Small intestine (tissue), 7 donors: ENCODE results near the gene SRSF1. TPM values are rescaled to one million over a fixed set of nuclear protein-coding genes. Genes with fewer than 3 reads are reported as not detected.

ENCODE experiments used
- DNase-seq, 2 donors: peaks; one replicate each; pipeline versions ENCODE4 v3.0.0 to v3.0.0-alpha.2; 2013
- FAIRE-seq: peaks from 2 replicates; lab custom pipeline; 2012; peaks lifted over from hg19 to GRCh38; lab: Jason Lieb, UNC
- H3K27ac ChIP-seq, 3 donors: one replicate each; pipeline ENCODE4 v1.5.1; 2013; ENCODE audit warnings: low read length in 2 of 3, mild to moderate bottlenecking in 2 of 3, control low read depth in 1 of 3, inconsistent platforms in 1 of 3, low read depth in 1 of 3, moderate library complexity in 1 of 3
- H3K27me3 ChIP-seq, 3 donors: one replicate each; pipeline ENCODE4 v1.6.1; 2013; ENCODE audit warnings: low read length in 3 of 3, inconsistent platforms in 1 of 3; ENCODE audit not compliant: control insufficient read depth in 3 of 3, insufficient read depth in 3 of 3
- H3K36me3 ChIP-seq, 3 donors: one replicate each; pipeline ENCODE4 v1.6.1; 2013; ENCODE audit warnings: low read length in 3 of 3, inconsistent platforms in 1 of 3, low read depth in 1 of 3, mild to moderate bottlenecking in 1 of 3, moderate library complexity in 1 of 3; ENCODE audit not compliant: control insufficient read depth in 3 of 3, insufficient read depth in 2 of 3
- H3K4me1 ChIP-seq, 3 donors: one replicate each; pipeline ENCODE4 v1.6.1; 2013; ENCODE audit warnings: low read length in 2 of 3, inconsistent platforms in 1 of 3, low read depth in 1 of 3, mild to moderate bottlenecking in 1 of 3, moderate library complexity in 1 of 3; ENCODE audit not compliant: control insufficient read depth in 3 of 3, insufficient read depth in 2 of 3
- H3K4me3 ChIP-seq, 3 donors: one replicate each; pipeline ENCODE4 v1.5.1; 2013; ENCODE audit warnings: low read length in 3 of 3, control low read depth in 1 of 3, inconsistent platforms in 1 of 3, low read depth in 1 of 3, mild to moderate bottlenecking in 1 of 3, moderate library complexity in 1 of 3
- H3K9me3 ChIP-seq, 2 donors: one replicate each; pipeline ENCODE4 v1.6.1; 2013; ENCODE audit warnings: low read depth in 1 of 2, low read length in 1 of 2; ENCODE audit not compliant: control insufficient read depth in 2 of 2, insufficient read depth in 1 of 2
- WGBS, 3 donors: extraction: QIAGEN DNeasy Blood & Tissue Kit; methylation state at CpG; one replicate each; pipeline ENCODE4 v1.1.7; 2013; 5-methylcytosine and 5-hydroxymethylcytosine counted together
- polyA plus RNA-seq, 4 donors: library from polyadenylated mRNA; stranded (reverse) in 3 of 4; unstranded in 1 of 4; fragments of 200-250 nt in 3 of 4; fragments of 120-200 nt in 1 of 4; gene quantifications; one replicate each; pipeline versions ENCODE4 v1.2.1 to v1.2.3, GENCODE V29; 2013
- donor health status: healthy with polysubstance abuse.
- donor health status: control.
- donor health status: control.
- donor health status: Bipolar disorder and iron deficiency.
- donor health status: healthy.

SRSF1 gene
- polyA plus RNA-seq, 4 donors, result 62.7 to 193 (median 106) TPM

DNA sequence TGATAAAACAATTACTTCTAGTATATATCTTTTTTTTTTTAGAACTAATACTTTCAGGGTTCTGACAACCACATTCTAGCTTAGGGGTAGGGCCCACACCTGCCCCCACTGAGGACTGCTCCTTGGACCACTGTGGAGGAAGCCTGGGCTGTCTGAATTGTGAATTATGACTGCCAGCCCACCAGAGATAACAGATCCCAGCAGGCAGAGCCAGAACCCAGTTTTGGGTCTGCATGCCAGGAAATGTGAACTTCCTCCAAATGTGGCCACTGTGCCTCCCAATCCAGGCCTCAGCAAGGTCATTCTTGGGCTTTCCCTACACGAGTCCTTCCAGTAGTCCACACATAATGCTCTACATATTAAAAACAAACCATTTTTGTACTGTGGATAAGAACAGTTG lies 34.9 kb downstream of the SRSF1 start:
- Histone ChIP-seq H3K4me1 (peaks cover 0 to 8% (median 0%) of the 10 kb centered on the region in 3 donors), H3K9me3 (no peaks in the 10 kb centered on the region), H3K27me3 (no peaks in the 10 kb centered on the region), H3K4me3 (no peak overlapping the region), H3K27ac (no peak overlapping the region), H3K36me3 (peaks cover 8 to 23% (median 16%) of the 10 kb centered on the region in 3 donors)
- WGBS, 3 donors, result 56 to 85% (median 72%) methylated on average over 1 of the region's 1 CpG
- FAIRE-seq, result no peak
- DNase-seq, result no peak

DNA sequence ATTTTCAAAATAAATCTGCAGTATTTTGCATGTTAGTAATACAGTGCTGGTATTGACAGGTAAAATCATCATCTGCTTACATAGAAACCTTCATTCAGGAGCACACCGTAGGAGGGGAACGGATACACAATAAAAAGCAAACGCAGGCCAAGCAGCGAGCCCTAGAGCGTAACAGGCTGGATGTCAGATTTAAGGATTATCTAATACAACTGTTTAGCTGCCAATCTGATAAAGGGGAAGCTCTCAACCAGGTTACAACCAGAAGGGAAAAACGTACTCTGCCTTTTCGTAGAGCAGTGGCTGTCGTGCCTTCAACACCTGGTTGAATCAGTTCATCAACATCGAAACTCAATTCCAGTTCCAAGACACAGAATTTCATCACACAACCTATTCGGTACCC lies 35.5 kb downstream of the SRSF1 start:
- no peak for DNase-seq
- FAIRE-seq, result no peak
- Histone ChIP-seq H3K27me3 (no peaks in the 10 kb centered on the region), H3K27ac (no peak overlapping the region), H3K4me3 (no peak overlapping the region), H3K9me3 (no peaks in the 10 kb centered on the region), H3K4me1 (peaks cover 0 to 8% (median 0%) of the 10 kb centered on the region in 3 donors), H3K36me3 (peaks cover 6 to 20% (median 16%) of the 10 kb centered on the region in 3 donors)
- 59 to 74% (median 69%) methylated on average over 10 of the region's 10 CpGs for WGBS, 3 donors

GRCh38 chr17:57970710-57971109 lies 36.3 kb downstream of the SRSF1 start:
- no peaks in the 10 kb centered on the region for H3K9me3 ChIP-seq
- WGBS, 3 donors, result 42 to 49% (median 48%) methylated on average over 4 of the region's 4 CpGs
- DNase-seq (no peak), FAIRE-seq (no peak)
- peaks cover 4 to 18% (median 15%) of the 10 kb centered on the region in 3 donors for H3K36me3 ChIP-seq
- no peak overlapping the region for H3K27ac ChIP-seq
- peaks cover 0 to 8% (median 0%) of the 10 kb centered on the region in 3 donors for H3K4me1 ChIP-seq
- no peaks in the 10 kb centered on the region for H3K27me3 ChIP-seq
- no peak overlapping the region for H3K4me3 ChIP-seq

DNA sequence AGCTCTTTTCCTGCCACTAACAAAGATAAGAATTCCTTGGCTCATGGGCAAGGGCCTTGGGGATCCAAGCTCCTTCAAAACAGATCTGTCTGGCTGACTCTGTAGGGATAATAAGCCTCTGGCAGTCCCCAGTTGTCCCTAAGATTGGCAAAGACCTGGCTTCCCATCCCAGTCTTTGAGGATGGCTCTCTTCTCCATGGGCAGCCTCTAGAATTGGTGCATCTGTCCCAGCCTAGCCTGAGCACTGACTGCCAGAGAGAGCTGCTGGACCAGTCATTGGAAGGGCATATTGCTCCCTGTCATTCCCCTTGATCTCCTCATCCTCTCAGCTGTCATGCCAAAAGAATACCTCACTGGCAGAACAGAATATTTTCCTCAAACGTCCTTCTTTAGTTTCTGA lies 38.6 kb downstream of the SRSF1 start:
- WGBS, 3 donors, result 38 to 55% (median 51%) methylated on average over 1 of the region's 1 CpG
- no peak overlapping the region for H3K27ac ChIP-seq
- H3K4me1 ChIP-seq, result no peaks in the 10 kb centered on the region
- DNase-seq, result no peak
- FAIRE-seq, result no peak
- no peak overlapping the region for H3K4me3 ChIP-seq
- H3K27me3 ChIP-seq, result no peaks in the 10 kb centered on the region
- no peaks in the 10 kb centered on the region for H3K9me3 ChIP-seq
- peaks cover 0 to 9% (median 4%) of the 10 kb centered on the region in 3 donors for H3K36me3 ChIP-seq

DNA sequence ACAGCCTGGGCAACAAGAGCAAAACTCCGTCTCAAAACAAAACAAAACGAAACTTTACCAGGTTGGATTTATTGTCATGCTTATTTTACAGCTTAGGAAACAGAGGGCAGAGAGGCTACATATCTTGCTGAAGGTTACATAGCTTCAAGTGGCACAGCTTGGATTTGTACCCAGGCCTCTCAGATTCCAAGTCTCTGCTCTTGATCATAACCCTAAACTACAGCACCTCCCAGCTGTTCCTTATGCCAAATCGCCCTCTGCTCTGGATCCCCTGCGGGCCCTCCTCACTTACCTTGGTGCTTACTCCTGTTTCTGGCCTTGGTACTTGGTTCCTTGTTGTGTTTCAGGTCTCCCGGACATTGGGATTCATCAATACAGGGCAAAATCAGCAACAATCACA lies 40.2 kb downstream of the SRSF1 start:
- no peak overlapping the region for H3K4me3 ChIP-seq
- WGBS, 3 donors, result 86 to 89% (median 87%) methylated on average over 5 of the region's 5 CpGs
- no peaks in the 10 kb centered on the region for H3K4me1 ChIP-seq
- no peaks in the 10 kb centered on the region for H3K27me3 ChIP-seq
- H3K9me3 ChIP-seq, result no peaks in the 10 kb centered on the region
- FAIRE-seq (no peak), DNase-seq (no peak)
- H3K27ac ChIP-seq, result no peak overlapping the region
- H3K36me3 ChIP-seq, result peaks cover 0 to 5% (median 0%) of the 10 kb centered on the region in 3 donors

DNA sequence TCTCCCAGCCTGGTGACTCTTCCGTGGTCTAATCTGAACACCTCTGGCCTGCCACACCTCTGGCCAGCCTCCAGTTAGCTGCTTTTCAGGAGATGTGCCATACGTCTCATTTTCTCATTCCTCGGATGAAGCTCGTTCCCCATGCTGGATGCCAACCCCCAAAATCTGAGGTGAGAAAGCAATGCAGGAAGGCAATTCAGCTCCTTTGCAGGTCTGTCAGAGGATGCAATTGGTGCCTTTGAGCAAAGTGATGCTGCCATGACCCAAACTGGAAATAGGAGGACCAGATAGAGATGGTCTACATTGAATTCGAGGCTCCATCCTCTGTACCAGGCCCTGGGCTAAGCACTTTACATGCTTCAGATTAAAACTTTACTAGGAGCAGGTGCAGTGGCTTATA lies 40.8 kb downstream of the SRSF1 start:
- no peak overlapping the region for H3K4me3 ChIP-seq
- no peak for FAIRE-seq
- WGBS, 3 donors, result 86 to 93% (median 91%) methylated on average over 5 of the region's 5 CpGs

DNA sequence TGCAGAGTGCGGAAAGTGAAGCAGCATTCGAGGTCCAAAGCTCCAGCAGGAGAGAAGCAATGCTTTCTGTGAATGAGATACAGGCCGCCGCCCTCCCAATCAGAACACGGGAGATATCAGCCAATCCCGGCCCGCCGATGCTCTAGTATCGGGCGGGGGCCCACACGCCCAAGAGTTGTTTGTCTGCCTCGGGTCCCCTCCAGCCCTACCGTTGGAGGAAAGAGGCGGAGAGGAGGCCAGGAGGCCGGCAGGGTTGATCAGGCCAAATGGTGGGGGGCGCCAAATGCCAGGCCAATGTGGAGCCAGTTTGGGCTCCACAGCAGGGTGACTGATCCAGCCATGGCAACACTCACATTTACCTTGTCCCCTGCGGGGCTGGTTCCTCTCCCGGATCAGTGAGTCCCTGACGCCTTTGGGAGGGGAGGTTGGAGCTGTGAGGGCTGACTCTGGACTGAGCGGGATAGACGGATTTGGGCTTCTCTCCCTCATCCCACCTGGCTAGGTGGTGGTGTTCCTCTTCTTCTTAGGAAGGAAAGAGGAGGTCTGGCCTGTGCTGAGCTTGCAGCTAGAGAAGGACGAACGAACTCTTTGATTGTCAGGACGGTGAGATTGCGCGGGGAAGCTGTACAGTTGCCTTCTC lies 41.4 kb downstream of the SRSF1 start:
- H3K4me1 ChIP-seq, result no peaks in the 10 kb centered on the region
- WGBS, 3 donors, result 86 to 88% (median 87%) methylated on average over 23 to 26 of the region's 26 CpGs

More for the DNA sequence above, 40.8 kb downstream of the SRSF1 start:
- Histone ChIP-seq H3K27ac (no peak overlapping the region), H3K27me3 (no peaks in the 10 kb centered on the region), H3K36me3 (no peaks in the 10 kb centered on the region), H3K4me1 (no peaks in the 10 kb centered on the region), H3K9me3 (no peaks in the 10 kb centered on the region)
- no peak for DNase-seq

GRCh38 chr17:57963149-57963511 lies 43.9 kb downstream of the SRSF1 start:
- FAIRE-seq (no peak), DNase-seq (no peak)
- Histone ChIP-seq H3K27me3 (no peaks in the 10 kb centered on the region), H3K27ac (no peak overlapping the region), H3K36me3 (no peaks in the 10 kb centered on the region), H3K4me3 (no peak overlapping the region), H3K4me1 (no peaks in the 10 kb centered on the region), H3K9me3 (no peaks in the 10 kb centered on the region)
- WGBS, 3 donors, result 93 to 94% (median 94%) methylated on average over 6 of the region's 6 CpGs

More for the DNA sequence above, 41.4 kb downstream of the SRSF1 start:
- no peak for FAIRE-seq
- no peaks in the 10 kb centered on the region for H3K9me3 ChIP-seq
- no peak for DNase-seq
- H3K27me3 ChIP-seq, result no peaks in the 10 kb centered on the region
- H3K27ac ChIP-seq, result no peak overlapping the region
- no peaks in the 10 kb centered on the region for H3K36me3 ChIP-seq
- no peak overlapping the region for H3K4me3 ChIP-seq
